Spleen (tissue), 7 donors: Measurements from ENCODE around the gene ZBTB44.

ENCODE experiments used
- POLR2A ChIP-seq, 3 donors: fragments of 450-650 bp; IDR thresholded peaks; one replicate each; pipeline ENCODE4 v1.5.1; 2017; ENCODE audit warnings: antibody characterized with exemption in 3 of 3, mild to moderate bottlenecking in 1 of 3
- POLR2AphosphoS5 ChIP-seq, 3 donors: sonication (generic); formaldehyde crosslinking; IDR thresholded peaks; one replicate each; pipeline ENCODE4 v1.5.1; 2017; ENCODE audit warnings: antibody characterized with exemption in 3 of 3
- TF ChIP-seq, protein P1 (sequence below), 11 experiments: fragments of 200-600 bp in 7 of 11; fragments of 450-650 bp in 4 of 11; sonication (generic) in 4 of 11; IDR thresholded peaks in 8 of 11; conservative IDR thresholded peaks in 3 of 11; 1 replicate in 7 of 11; 2 replicates in 4 of 11; pipeline versions ENCODE4 v1.4.0 to v1.8.0; 2016 to 2021; ENCODE audit warnings: antibody characterized with exemption in 11 of 11, inconsistent platforms in 4 of 11, mild to moderate bottlenecking in 1 of 11
- donor health status: DM: no; HTN: no; CAD: no; lungs with moderate emphysema.
- donor health status: DM: no; HTN: no; CAD: no.
- donor health status: DM: no; HTN: no; CAD: no.

DNA sequence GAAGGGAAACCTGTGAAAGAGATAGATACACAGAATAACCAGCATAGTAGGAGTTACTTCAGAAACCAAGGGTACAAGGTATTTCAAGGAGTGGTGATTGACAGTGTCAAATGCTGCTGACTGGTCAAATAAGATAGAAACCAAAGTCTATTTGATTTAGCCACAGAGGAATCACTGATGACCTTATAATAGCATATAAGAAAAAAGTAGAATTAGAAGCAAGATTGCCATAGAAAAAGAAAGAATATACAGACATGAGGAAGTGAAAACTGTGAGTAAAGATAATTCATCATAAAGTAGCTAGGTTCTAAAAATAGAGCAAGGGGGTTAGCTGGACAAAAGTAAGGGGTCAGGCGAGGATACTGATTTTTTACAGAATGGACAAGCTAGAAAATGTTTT is 14.2 kb downstream of the ZBTB44 start:
- TF ChIP-seq, protein P1, sequence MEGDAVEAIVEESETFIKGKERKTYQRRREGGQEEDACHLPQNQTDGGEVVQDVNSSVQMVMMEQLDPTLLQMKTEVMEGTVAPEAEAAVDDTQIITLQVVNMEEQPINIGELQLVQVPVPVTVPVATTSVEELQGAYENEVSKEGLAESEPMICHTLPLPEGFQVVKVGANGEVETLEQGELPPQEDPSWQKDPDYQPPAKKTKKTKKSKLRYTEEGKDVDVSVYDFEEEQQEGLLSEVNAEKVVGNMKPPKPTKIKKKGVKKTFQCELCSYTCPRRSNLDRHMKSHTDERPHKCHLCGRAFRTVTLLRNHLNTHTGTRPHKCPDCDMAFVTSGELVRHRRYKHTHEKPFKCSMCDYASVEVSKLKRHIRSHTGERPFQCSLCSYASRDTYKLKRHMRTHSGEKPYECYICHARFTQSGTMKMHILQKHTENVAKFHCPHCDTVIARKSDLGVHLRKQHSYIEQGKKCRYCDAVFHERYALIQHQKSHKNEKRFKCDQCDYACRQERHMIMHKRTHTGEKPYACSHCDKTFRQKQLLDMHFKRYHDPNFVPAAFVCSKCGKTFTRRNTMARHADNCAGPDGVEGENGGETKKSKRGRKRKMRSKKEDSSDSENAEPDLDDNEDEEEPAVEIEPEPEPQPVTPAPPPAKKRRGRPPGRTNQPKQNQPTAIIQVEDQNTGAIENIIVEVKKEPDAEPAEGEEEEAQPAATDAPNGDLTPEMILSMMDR (IDR thresholded peaks at IDR 0.05 in 8 of 11, conservative IDR thresholded peaks at IDR 0.05 in 3 of 11), result no peak
- TF ChIP-seq POLR2A (IDR thresholded peaks at IDR 0.05) (no peak), POLR2AphosphoS5 (IDR thresholded peaks at IDR 0.05) (no peak)
